Neutrophil (primary cell): ENCODE data around the gene CD300LG.

Experiments
- H3K27ac ChIP-seq: fragments of 200-600 bp; sonication (generic); 2 replicates; pipeline ENCODE4 v1.5.1; 2016; ENCODE audit warnings: mild to moderate bottlenecking, moderate library complexity
- H3K27me3 ChIP-seq: fragments of 200-600 bp; sonication (generic); 2 replicates; pipeline ENCODE4 v1.6.0; 2016; ENCODE audit warnings: mild to moderate bottlenecking
- H3K36me3 ChIP-seq: fragments of 200-600 bp; sonication (generic); 2 replicates; pipeline ENCODE4 v1.5.1; 2017
- H3K4me1 ChIP-seq, 2 experiments: fragments of 200-600 bp in 1 of 2; sonication (generic) in 1 of 2; 1 replicate in 1 of 2; 2 replicates in 1 of 2; pipeline versions ENCODE4 v1.5.1 to v1.6.1; 2013 to 2016; ENCODE audit warnings: low read depth in 1 of 2, low read length in 1 of 2, mild to moderate bottlenecking in 1 of 2, moderate library complexity in 1 of 2; ENCODE audit not compliant: control insufficient read depth in 1 of 2, insufficient read depth in 1 of 2
- H3K4me3 ChIP-seq, 2 experiments: fragments of 200-600 bp in 1 of 2; sonication (generic) in 1 of 2; 1 replicate in 1 of 2; 2 replicates in 1 of 2; pipeline ENCODE4 v1.5.1; 2013 to 2016; ENCODE audit warnings: low read depth in 1 of 2, low read length in 1 of 2, mild to moderate bottlenecking in 1 of 2, moderate library complexity in 1 of 2
- H3K9me3 ChIP-seq: fragments of 200-600 bp; sonication (generic); 2 replicates; pipeline ENCODE4 v1.5.1; 2016
- CTCF ChIP-seq: fragments of 200-600 bp; sonication (generic); IDR thresholded peaks from 2 replicates; pipeline ENCODE4 v1.5.1; 2016; ENCODE audit warnings: antibody characterized with exemption

The CD300LG gene

GRCh38 chr17:43825567-43825966 lies 21.4 kb upstream of the CD300LG start:
- Histone ChIP-seq H3K4me3 (no peak overlapping the region), H3K4me1 (no peaks in the 10 kb centered on the region), H3K27me3 (peaks cover 18% of the 10 kb centered on the region), H3K27ac (no peak overlapping the region), H3K9me3 (no peaks in the 10 kb centered on the region), H3K36me3 (no peaks in the 10 kb centered on the region)
- TF ChIP-seq CTCF = no peak

- no peaks in the 10 kb centered on the region for H3K36me3 ChIP-seq
- no peak overlapping the region for H3K27ac ChIP-seq
- TF ChIP-seq CTCF = no peak
- no peaks in the 10 kb centered on the region for H3K4me1 ChIP-seq
- H3K4me3 ChIP-seq = no peak overlapping the region
- no peaks in the 10 kb centered on the region for H3K9me3 ChIP-seq
- peaks cover 24% of the 10 kb centered on the region for H3K27me3 ChIP-seq
These were observed 20.8 kb upstream of the CD300LG start for GRCh38 chr17:43826206-43826605.

- no peak for TF ChIP-seq CTCF
- H3K9me3 ChIP-seq = no peaks in the 10 kb centered on the region
- H3K4me1 ChIP-seq = peaks cover 0 to 3% of the 10 kb centered on the region in 2 experiments
- peaks cover 38% of the 10 kb centered on the region for H3K27me3 ChIP-seq
- H3K4me3 ChIP-seq = no peak overlapping the region
- H3K36me3 ChIP-seq = no peaks in the 10 kb centered on the region
- H3K27ac ChIP-seq = no peak overlapping the region
These were observed 19.4 kb upstream of the CD300LG start for GRCh38 chr17:43827596-43827995.

GRCh38 chr17:43829738-43830137 lies 17.2 kb upstream of the CD300LG start:
- peaks cover 4 to 12% of the 10 kb centered on the region in 2 experiments for H3K4me1 ChIP-seq
- H3K27ac ChIP-seq = no peak overlapping the region
- no peaks in the 10 kb centered on the region for H3K9me3 ChIP-seq
- no peaks in the 10 kb centered on the region for H3K36me3 ChIP-seq
- TF ChIP-seq CTCF = no peak
- H3K27me3 ChIP-seq = peaks cover 60% of the 10 kb centered on the region
- no peak overlapping the region for H3K4me3 ChIP-seq

- Histone ChIP-seq H3K27ac (no peak overlapping the region), H3K4me3 (no peak overlapping the region), H3K27me3 (peaks cover 68% of the 10 kb centered on the region), H3K4me1 (peaks cover 4 to 12% of the 10 kb centered on the region in 2 experiments), H3K36me3 (no peaks in the 10 kb centered on the region), H3K9me3 (no peaks in the 10 kb centered on the region)
- no peak for TF ChIP-seq CTCF
These were observed 16.4 kb upstream of the CD300LG start for GRCh38 chr17:43830510-43831140.
